H1 (cell line): Measurements from ENCODE around the gene POLE3. TPM values are rescaled to one million over a fixed set of nuclear protein-coding genes. Genes with fewer than 3 reads are reported as not detected.

Source experiments
- CTCF ChIA-PET: fragments of 300-600 bp; sonication (Branson Sonifier 250); formaldehyde crosslinking; loops from one replicate; lab custom pipeline; 2021; ENCODE audit not compliant: partially characterized antibody; lab: Charles Lee
- POLR2A ChIA-PET: fragments of 300-600 bp; sonication (Branson Sonifier 250); formaldehyde crosslinking; loops from one replicate; lab custom pipeline; 2021; ENCODE audit warnings: inconsistent platforms; ENCODE audit not compliant: partially characterized antibody; lab: Charles Lee
- DNase-seq, 2 experiments: peaks; one replicate each; pipeline versions ENCODE4 v3.0.0 to v3.0.0-alpha.2; 2010 to 2022; ENCODE audit warnings: low spot score in 2 of 2, low read depth in 1 of 2, mixed read lengths in 1 of 2
- FAIRE-seq: peaks from 2 replicates; lab custom pipeline; 2011; peaks lifted over from hg19 to GRCh38; lab: Jason Lieb, UNC
- H2AFZ ChIP-seq: 2 replicates; pipeline ENCODE4 v1.8.1; 2012; ENCODE audit warnings: low read length, inconsistent platforms
- H2AK5ac ChIP-seq: 2 replicates; pipeline ENCODE4 v1.6.1; 2013; ENCODE audit warnings: low read depth, low read length
- H2BK120ac ChIP-seq: replicated peaks from 2 replicates; pipeline ENCODE3; 2013; ENCODE audit warnings: low read depth, low read length, inconsistent platforms
- H2BK12ac ChIP-seq: 2 replicates; pipeline ENCODE4 v1.6.1; 2013; ENCODE audit warnings: low read depth, low read length
- H2BK15ac ChIP-seq: 2 replicates; pipeline ENCODE4 v1.6.1; 2013; ENCODE audit warnings: low read length
- H2BK20ac ChIP-seq: 2 replicates; pipeline ENCODE4 v1.6.1; 2013; ENCODE audit warnings: low read length
- H2BK5ac ChIP-seq: 2 replicates; pipeline ENCODE4 v1.6.1; 2013; ENCODE audit warnings: low read depth, low read length
- H3K14ac ChIP-seq: 2 replicates; pipeline ENCODE4 v1.6.1; 2013; ENCODE audit warnings: inconsistent platforms; ENCODE audit not compliant: insufficient read length
- H3K18ac ChIP-seq: 2 replicates; pipeline ENCODE4 v1.6.1; 2013; ENCODE audit warnings: low read length; ENCODE audit errors: extremely low read depth
- H3K23ac ChIP-seq: 2 replicates; pipeline ENCODE4 v1.6.1; 2013; ENCODE audit warnings: inconsistent platforms; ENCODE audit not compliant: insufficient read length
- H3K23me2 ChIP-seq: 2 replicates; pipeline ENCODE4 v1.6.1; 2013; ENCODE audit warnings: low read depth, low read length
- H3K27ac ChIP-seq: 2 replicates; pipeline ENCODE4 v1.6.1; 2011; ENCODE audit warnings: low read depth, low read length, inconsistent platforms
- H3K27me3 ChIP-seq, 4 experiments: replicated peaks in 1 of 4; 1 replicate in 1 of 4; 2 replicates in 3 of 4; pipeline versions ENCODE4 v1.6.1 to v1.8.1; 2011 to 2013; ENCODE audit warnings: low read length in 3 of 4, mild to moderate bottlenecking in 3 of 4, inconsistent platforms in 2 of 4, mixed read lengths in 2 of 4, moderate library complexity in 1 of 4; ENCODE audit not compliant: control insufficient read depth in 3 of 4, insufficient read depth in 3 of 4; ENCODE audit errors: extremely low read depth in 1 of 4
- H3K36me3 ChIP-seq, 4 experiments: 2 replicates each; pipeline versions ENCODE4 v1.6.1 to v1.8.1; 2011 to 2013; ENCODE audit warnings: mild to moderate bottlenecking in 4 of 4, low read length in 3 of 4, moderate library complexity in 2 of 4, control low read depth in 1 of 4, inconsistent platforms in 1 of 4; ENCODE audit not compliant: insufficient read depth in 4 of 4, control insufficient read depth in 2 of 4
- H3K4ac ChIP-seq: replicated peaks from 2 replicates; pipeline ENCODE3; 2013; ENCODE audit warnings: low read length, low read depth, mixed read lengths, inconsistent platforms; ENCODE audit not compliant: insufficient read length
- H3K4me1 ChIP-seq, 4 experiments: replicated peaks in 1 of 4; 1 replicate in 1 of 4; 2 replicates in 3 of 4; pipeline versions ENCODE4 v1.6.1 to v1.8.1; 2011 to 2013; ENCODE audit warnings: low read length in 3 of 4, inconsistent platforms in 2 of 4, mixed read lengths in 1 of 4; ENCODE audit not compliant: insufficient read depth in 4 of 4, control insufficient read depth in 3 of 4
- H3K4me2 ChIP-seq, 2 experiments: 2 replicates each; pipeline versions ENCODE4 v1.6.1 to v1.8.1; 2011 to 2013; ENCODE audit warnings: low read depth in 2 of 2, low read length in 2 of 2, control low read depth in 1 of 2, inconsistent platforms in 1 of 2, mild to moderate bottlenecking in 1 of 2; ENCODE audit not compliant: insufficient read depth in 1 of 2
- H3K4me3 ChIP-seq, 4 experiments: fragments of 200-600, 300-600 bp in 1 of 4; sonication (generic), shearing (Covaris generic), sonication (Bioruptor Twin) in 1 of 4; 2 replicates each; pipeline versions ENCODE4 v1.5.1 to v1.8.1; 2011 to 2016; ENCODE audit warnings: low read length in 4 of 4, low read depth in 3 of 4, control low read depth in 2 of 4, inconsistent platforms in 2 of 4, mild to moderate bottlenecking in 2 of 4, mixed read lengths in 1 of 4, moderate library complexity in 1 of 4; ENCODE audit not compliant: insufficient read depth in 2 of 4; ENCODE audit errors: extremely low read depth in 1 of 4
- H3K56ac ChIP-seq: replicated peaks from 2 replicates; pipeline ENCODE3; 2013; ENCODE audit warnings: low read depth, mild to moderate bottlenecking, mixed read lengths, low read length, inconsistent platforms; ENCODE audit not compliant: insufficient read length
- H3K79me1 ChIP-seq: 2 replicates; pipeline ENCODE4 v1.6.1; 2013; ENCODE audit warnings: low read depth, low read length, control low read depth
- H3K79me2 ChIP-seq, 2 experiments: 2 replicates each; pipeline versions ENCODE4 v1.6.1 to v1.8.1; 2012 to 2013; ENCODE audit warnings: low read length in 2 of 2, mild to moderate bottlenecking in 2 of 2, inconsistent platforms in 1 of 2; ENCODE audit not compliant: insufficient read depth in 2 of 2, control insufficient read depth in 1 of 2
- H3K9ac ChIP-seq, 4 experiments: replicated peaks in 1 of 4; 1 replicate in 1 of 4; 2 replicates in 3 of 4; pipeline versions ENCODE4 v1.6.1 to v1.8.1; 2011 to 2013; ENCODE audit warnings: low read depth in 3 of 4, low read length in 3 of 4, control low read depth in 2 of 4, mild to moderate bottlenecking in 2 of 4, moderate library complexity in 2 of 4, inconsistent platforms in 1 of 4; ENCODE audit errors: extremely low read depth in 1 of 4
- H3K9me3 ChIP-seq, 2 experiments: 2 replicates each; pipeline versions ENCODE4 v1.6.1 to v1.8.1; 2012 to 2013; ENCODE audit warnings: mild to moderate bottlenecking in 2 of 2, moderate library complexity in 2 of 2, control low read depth in 1 of 2, inconsistent platforms in 1 of 2, low read depth in 1 of 2, low read length in 1 of 2, mixed read lengths in 1 of 2; ENCODE audit not compliant: insufficient read depth in 2 of 2
- H4K20me1 ChIP-seq, 2 experiments: replicated peaks in 1 of 2; 2 replicates each; pipeline versions ENCODE3 to v1.8.1; 2011 to 2013; ENCODE audit warnings: inconsistent platforms in 2 of 2, low read length in 2 of 2, mild to moderate bottlenecking in 1 of 2; ENCODE audit not compliant: insufficient read depth in 2 of 2, control insufficient read depth in 1 of 2
- H4K5ac ChIP-seq: 2 replicates; pipeline ENCODE4 v1.6.1; 2013; ENCODE audit warnings: low read length, low read depth, mixed read lengths, inconsistent platforms; ENCODE audit not compliant: insufficient read length
- H4K8ac ChIP-seq: 2 replicates; pipeline ENCODE4 v1.8.0; 2013; ENCODE audit warnings: mild to moderate bottlenecking, moderate library complexity, low read length, inconsistent platforms; ENCODE audit not compliant: insufficient read depth; ENCODE audit errors: extremely low read depth
- H4K91ac ChIP-seq: replicated peaks from 2 replicates; pipeline ENCODE3; 2013; ENCODE audit warnings: low read length, mixed read lengths, inconsistent platforms; ENCODE audit not compliant: insufficient read length
- GTF2F1 ChIP-seq: IDR thresholded peaks from 2 replicates; pipeline ENCODE4 v1.6.1; 2012; ENCODE audit warnings: low read depth, low read length, improper control_type of control experiment, borderline replicate concordance
- RXRA ChIP-seq: IDR thresholded peaks from 2 replicates; pipeline ENCODE4 v1.6.1; 2011; ENCODE audit warnings: low read depth, mild to moderate bottlenecking, low read length, moderate library complexity; ENCODE audit not compliant: insufficient read depth
- SUZ12 ChIP-seq: fragments of 200-600 bp; sonication (generic); IDR thresholded peaks from 2 replicates; pipeline ENCODE4 v1.6.1; 2012; ENCODE audit warnings: mild to moderate bottlenecking, inconsistent platforms, low read length, moderate library complexity, mixed read lengths
- WGBS, 2 experiments: shearing (Covaris generic) in 1 of 2; methylation state at CpG; one replicate each; pipeline versions ENCODE4 v1.1.6 to v1.1.7; 2013 to 2015; ENCODE audit warnings: low lambda C conversion rate in 2 of 2, mixed read lengths in 2 of 2, inconsistent platforms in 1 of 2, low coverage in 1 of 2, missing lambda C conversion rate in 1 of 2; ENCODE audit not compliant: insufficient replicate concordance in 2 of 2, insufficient coverage in 1 of 2, insufficient read length in 1 of 2; ENCODE audit errors: extremely low coverage in 1 of 2, missing lambda C conversion rate in 1 of 2; 5-methylcytosine and 5-hydroxymethylcytosine counted together
- polyA plus RNA-seq, 7 experiments: library from polyadenylated mRNA; depleted of rRNA in 3 of 7; stranded (reverse) in 5 of 7; unstranded in 2 of 7; fragments of >200 nt in 5 of 7; fragments of 200-250 nt in 2 of 7; gene quantifications; 1 replicate in 5 of 7; 2 replicates in 1 of 7; 4 replicates in 1 of 7; pipeline versions ENCODE4 v1.2.1 to v1.2.3, GENCODE V29; 2011 to 2013; ENCODE audit warnings: missing spikeins in 2 of 7, mixed read lengths in 2 of 7
- total RNA-seq: library from RNA; stranded (reverse); fragmentation: NEBNext Ultra II Directional; extraction: Animal tissue kit (Norgen Biotek cat#: 25700); gene quantifications from 2 replicates; pipeline ENCODE4 v1.2.1, GENCODE V29; 2021

The POLE3 gene
- total and polyA plus RNA-seq, 2 of the 8 experiments (the other 6 are each of a cell fraction or from before 2014, with no cell fraction given) = 52.7 to 77.3 TPM

- TF ChIP-seq RXRA (no peak), SUZ12 (no peak), GTF2F1 (no peak)
- TF ChIP-seq, all 59 proteins: peak for 0
- Histone ChIP-seq H3K4me2 (peak overlapping the region in 1 of 2 experiments; percentile 9; a peak in 1 of 4 replicates), H3K23ac (no peak overlapping the region), H4K8ac (no peak overlapping the region), H2AK5ac (no peak overlapping the region), H3K18ac (no peak overlapping the region), H3K36me3 (peaks cover 0 to 19% (median 2%) of the 10 kb centered on the region in 4 experiments; a peak in 4 of 8 replicates), H2BK12ac (no peak overlapping the region), H2BK5ac (no peak overlapping the region), H3K4ac (no peak overlapping the region), H4K91ac (no peak overlapping the region), H3K79me1 (no peaks in the 10 kb centered on the region), H3K23me2 (peaks cover 3% of the 10 kb centered on the region; the same call in 1 of the 2 replicates), H4K20me1 (peaks cover 0 to 2% of the 10 kb centered on the region in 2 experiments), H3K9ac (no peak overlapping the region; a peak in 1 of 7 replicates), H3K4me3 (no peak overlapping the region), H3K27me3 (no peaks in the 10 kb centered on the region; a peak in 1 of 7 replicates), H2BK120ac (no peak overlapping the region), H2BK15ac (no peak overlapping the region), H3K9me3 (no peaks in the 10 kb centered on the region), H2AFZ (no peak overlapping the region), H2BK20ac (no peak overlapping the region), H3K79me2 (peaks cover 0 to 5% of the 10 kb centered on the region in 2 experiments; a peak in 1 of 4 replicates), H4K5ac (no peak overlapping the region), H3K27ac (no peak overlapping the region), H3K14ac (no peak overlapping the region), H3K4me1 (peaks cover 0 to 5% (median 2%) of the 10 kb centered on the region in 4 experiments; a peak in 3 of 7 replicates), H3K56ac (no peak overlapping the region)
- ChIA-PET POLR2A (interaction anchor here (0.9 to 1.8 kb wide), 4 partner anchors 11 to 36 kb away, joined by 3 to 6 read pairs (median 3); partner anchors contain the start of genes C9orf43 and POLE3), CTCF (interaction anchor here (1.0 to 1.8 kb wide), 5 partner anchors 17 to 283 kb away, joined by 3 to 4 read pairs (median 4); no protein-coding TSS in a partner anchor)
- FAIRE-seq = no peak
- 93% methylated on average over 24 of the region's 24 CpGs; no CpG with 5 or more reads in 1 of the 2 experiments for WGBS, 2 experiments
- no peak for DNase-seq
These were observed 36.6 kb downstream of the POLE3 start for GRCh38 chr9:113373676-113374392.
